ENCODE results near the gene OR2T35.
"Not testable (repeated sequence)": the region's sequence is repeated elsewhere in the genome, so short reads cannot be mapped to it uniquely, and the experiment has no call there.

The OR2T35 gene

DNA sequence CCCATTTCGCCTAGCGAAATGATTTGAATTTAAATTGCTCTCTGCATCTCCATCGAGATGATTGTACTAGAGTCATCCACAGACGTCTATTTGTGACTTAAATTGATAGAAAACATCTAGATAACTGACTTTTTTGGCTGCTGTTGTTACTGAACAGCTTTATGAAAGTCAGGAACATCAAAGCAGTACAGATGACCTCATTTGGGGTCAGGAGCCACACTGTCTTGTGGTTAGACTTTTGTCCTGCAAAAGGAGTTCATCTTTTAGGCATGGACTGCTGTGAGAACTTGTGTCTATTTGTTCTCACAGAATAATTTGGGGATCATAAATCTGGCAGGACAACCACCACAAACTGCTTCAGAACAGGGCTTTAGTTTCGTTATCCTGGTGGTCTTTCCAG, 5.4 kb downstream of the OR2T35 start:
- not testable (repeated sequence) for H3K9me3 ChIP-seq (ENCODE audit: control insufficient read depth, insufficient read depth, low read length); H3K9ac ChIP-seq (ENCODE audit: low read depth, low read length); H3K4me1 ChIP-seq (ENCODE audit: insufficient read depth, low read length); H3K36me3 ChIP-seq (ENCODE audit: insufficient read depth, low read length)

DNA sequence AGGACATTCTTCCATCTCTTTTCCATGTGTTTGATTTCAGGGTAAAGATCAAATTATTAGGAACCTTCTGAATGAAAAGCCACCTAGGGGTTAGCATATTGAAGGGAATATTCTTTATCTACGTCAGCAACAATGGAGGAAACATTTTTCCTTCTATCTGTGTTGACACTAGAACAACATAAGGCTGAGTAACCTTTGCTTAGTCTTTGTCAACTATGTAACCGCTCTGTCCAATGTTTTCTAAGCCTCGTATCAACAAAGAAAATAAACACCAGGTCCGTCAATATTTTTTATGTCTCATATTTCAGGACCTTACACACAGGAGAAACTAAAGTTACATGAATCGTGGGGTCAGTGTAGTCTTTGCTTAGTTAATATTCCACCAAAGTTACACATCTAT, 8.5 kb downstream of the OR2T35 start:
- not testable (repeated sequence) for H3K4me1 ChIP-seq (ENCODE audit: insufficient read depth, low read length); H3K9ac ChIP-seq (ENCODE audit: low read depth, low read length); H3K36me3 ChIP-seq (ENCODE audit: insufficient read depth, low read length); H3K9me3 ChIP-seq (ENCODE audit: control insufficient read depth, insufficient read depth, low read length)

DNA sequence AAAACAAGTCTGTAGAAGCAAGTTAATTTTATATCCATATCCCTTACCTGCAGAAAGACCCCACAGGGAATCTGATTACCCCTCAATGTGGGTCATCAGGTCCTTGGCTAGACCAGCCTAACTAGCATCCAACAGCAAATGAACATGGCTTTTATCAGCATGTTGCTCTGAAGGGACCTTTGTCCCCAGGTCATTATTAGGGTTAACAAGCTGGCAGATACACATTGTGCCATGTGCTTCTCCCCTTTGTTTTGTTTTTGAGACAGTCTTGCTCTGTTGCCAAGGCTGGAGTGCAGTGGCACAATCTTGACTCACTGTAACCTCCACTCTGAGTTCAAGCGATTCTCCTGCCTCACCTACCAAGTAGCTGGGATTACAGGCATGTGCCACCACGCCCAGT, 10.1 kb downstream of the OR2T35 start, which contains the start of gene OR2T11:
Gene OR2T11, minus strand, starts transcription at position 101 of the 400 bp plus-strand sequence. CDS start 7,963 bp downstream, outside the sequence.
- not testable (repeated sequence) for H3K9ac ChIP-seq (ENCODE audit: low read depth, low read length); H3K9me3 ChIP-seq (ENCODE audit: control insufficient read depth, insufficient read depth, low read length); H3K36me3 ChIP-seq (ENCODE audit: insufficient read depth, low read length); H3K4me1 ChIP-seq (ENCODE audit: insufficient read depth, low read length)

DNA sequence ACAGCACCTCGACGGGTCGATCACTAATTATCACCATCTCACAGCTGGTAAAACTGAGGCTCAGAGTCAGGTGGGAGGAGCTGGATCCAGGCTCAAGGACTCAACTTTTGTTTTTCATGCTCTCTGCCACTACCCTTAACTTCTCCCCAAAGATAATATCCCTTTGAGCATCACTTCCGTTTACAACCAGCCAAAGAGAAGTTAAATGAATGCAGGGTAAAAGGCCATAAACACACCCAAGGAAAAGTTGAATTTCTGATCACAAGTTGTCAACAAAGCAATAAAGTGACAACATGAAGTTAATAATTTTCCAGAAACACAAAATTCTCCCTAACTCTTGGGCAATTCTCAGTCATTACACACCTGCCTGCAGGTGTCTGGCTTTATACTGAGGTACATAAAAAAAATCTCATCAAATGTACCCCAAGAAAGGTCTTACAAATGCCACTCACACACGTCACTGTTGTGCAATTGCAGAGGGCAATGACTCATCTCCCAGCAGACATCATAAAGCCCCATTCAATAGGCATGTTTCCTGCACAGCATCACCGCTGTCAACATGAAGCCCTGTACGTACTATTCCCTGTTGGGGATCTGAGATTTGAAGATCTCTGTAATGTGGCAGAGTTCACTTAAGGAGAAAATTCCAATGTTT, 13.6 kb downstream of the OR2T35 start:
- Histone ChIP-seq H3K4me1 (ENCODE audit: insufficient read depth, low read length) (no peaks in the 10 kb centered on the region), H3K9me3 (ENCODE audit: control insufficient read depth, insufficient read depth, low read length) (no peaks in the 10 kb centered on the region), H3K36me3 (ENCODE audit: insufficient read depth, low read length) (no peaks in the 10 kb centered on the region)

DNA sequence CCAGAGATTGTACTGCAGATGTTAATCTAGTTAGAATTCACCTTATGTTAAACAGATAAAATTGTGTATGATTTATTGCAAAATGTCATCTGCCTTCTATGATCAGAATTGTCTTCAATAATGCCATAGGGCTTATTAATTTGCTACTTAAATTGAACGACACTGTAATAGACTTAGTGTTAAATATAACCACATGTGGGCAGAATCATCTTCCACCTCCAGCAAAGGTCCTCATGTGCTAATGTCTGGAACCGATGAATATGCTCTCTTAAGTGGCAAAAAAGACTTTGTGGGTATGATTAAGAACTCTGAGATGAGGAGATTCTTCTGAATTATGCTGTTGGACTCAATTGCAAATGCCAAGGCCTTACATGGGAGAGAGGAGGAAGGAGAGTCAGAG, 14.5 kb downstream of the OR2T35 start:
- Histone ChIP-seq H3K4me1 (ENCODE audit: insufficient read depth, low read length) (no peaks in the 10 kb centered on the region), H3K36me3 (ENCODE audit: insufficient read depth, low read length) (no peaks in the 10 kb centered on the region), H3K9me3 (ENCODE audit: control insufficient read depth, insufficient read depth, low read length) (no peaks in the 10 kb centered on the region), H3K9ac (ENCODE audit: low read depth, low read length) (no peak overlapping the region)

More for the DNA sequence above, 13.6 kb downstream of the OR2T35 start:
- H3K9ac ChIP-seq (ENCODE audit: low read depth, low read length): no peak overlapping the region

DNA sequence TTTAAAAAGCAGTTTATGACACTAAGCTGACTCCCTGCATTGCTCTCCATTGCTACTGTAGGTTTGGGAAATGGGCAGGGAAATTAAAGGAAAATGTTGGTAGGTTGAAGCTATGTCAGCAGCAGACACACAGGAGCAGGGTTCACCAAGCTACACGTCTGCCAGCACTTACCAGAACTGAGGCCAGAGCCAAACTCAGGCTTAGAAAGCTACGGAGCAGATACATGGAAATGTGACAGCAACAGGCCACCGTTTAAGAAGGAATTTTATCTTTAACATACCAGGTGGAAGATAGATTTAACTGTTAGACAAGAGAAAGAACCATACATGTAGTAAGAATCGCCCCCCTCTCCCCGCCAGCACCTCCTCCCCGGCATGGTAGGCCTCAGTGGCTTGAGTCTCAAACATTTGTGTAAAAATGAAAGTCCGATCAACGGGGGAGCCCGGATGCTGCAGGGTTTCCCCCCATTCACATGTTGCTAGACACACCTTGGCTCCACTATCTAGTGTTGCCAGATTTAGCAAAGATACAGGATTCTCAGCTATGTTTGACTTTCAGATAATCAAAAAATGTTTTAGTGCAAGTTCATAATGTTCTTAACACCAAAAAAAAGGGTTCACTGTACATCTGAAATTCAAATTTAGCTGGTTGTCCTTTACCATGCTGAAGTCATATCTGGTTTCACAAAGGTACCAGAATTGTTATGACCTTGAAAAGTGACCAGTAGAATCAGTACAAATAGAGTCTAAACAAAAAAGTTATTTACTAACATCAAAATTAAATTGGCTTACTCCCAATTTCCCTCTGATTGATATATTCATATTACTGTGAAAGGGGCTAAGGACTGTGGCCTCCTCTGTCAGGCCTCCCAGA, 16.9 kb downstream of the OR2T35 start:
- no peaks in the 10 kb centered on the region for H3K9me3 ChIP-seq (ENCODE audit: control insufficient read depth, insufficient read depth, low read length)
- H3K36me3 ChIP-seq (ENCODE audit: insufficient read depth, low read length): no peaks in the 10 kb centered on the region
- H3K4me1 ChIP-seq (ENCODE audit: insufficient read depth, low read length): no peaks in the 10 kb centered on the region
- no peak overlapping the region for H3K9ac ChIP-seq (ENCODE audit: low read depth, low read length)

DNA sequence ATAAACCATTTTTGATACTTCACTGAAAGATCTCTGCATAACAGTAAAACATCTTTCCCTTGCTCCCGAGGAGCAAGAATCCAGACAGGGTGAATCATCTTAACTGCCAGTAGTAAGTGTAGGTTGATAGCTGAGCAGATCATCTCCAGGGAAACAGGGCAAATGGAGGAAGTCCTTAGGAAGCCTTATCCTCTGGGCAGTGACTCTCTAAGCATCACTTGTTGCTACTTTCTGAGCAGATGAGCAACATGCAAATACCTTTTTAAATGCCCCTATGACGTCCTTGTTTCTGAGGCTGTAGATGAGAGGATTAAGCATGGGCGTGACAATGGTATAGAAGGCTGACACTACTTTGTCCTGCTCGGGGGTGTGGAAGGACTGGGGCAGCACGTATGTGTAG, 19.1 kb downstream of the OR2T35 start:
- Histone ChIP-seq H3K9me3 (ENCODE audit: control insufficient read depth, insufficient read depth, low read length) (no peaks in the 10 kb centered on the region), H3K36me3 (ENCODE audit: insufficient read depth, low read length) (no peaks in the 10 kb centered on the region), H3K9ac (ENCODE audit: low read depth, low read length) (no peak overlapping the region), H3K4me1 (ENCODE audit: insufficient read depth, low read length) (no peaks in the 10 kb centered on the region)

DNA sequence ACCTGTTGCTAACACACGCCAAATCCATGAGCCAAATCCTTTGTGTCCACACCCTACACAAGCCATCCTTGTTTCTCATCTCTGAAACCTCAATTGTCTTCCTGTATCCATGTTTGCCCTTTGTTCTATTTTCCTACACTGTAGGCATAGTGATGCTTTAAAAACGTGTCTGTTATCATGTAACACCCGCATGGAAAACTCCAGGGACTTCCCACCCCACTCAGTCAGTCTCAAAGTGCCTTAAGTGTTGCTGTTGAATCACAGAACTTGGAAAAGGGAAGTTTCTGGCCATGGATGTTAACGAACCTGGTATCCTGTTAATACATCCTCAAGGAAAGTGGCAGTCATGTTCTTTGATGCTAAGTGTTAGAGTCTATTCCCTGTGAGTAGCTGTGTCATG, 19.9 kb downstream of the OR2T35 start:
- Histone ChIP-seq H3K36me3 (ENCODE audit: insufficient read depth, low read length) (no peaks in the 10 kb centered on the region), H3K4me1 (ENCODE audit: insufficient read depth, low read length) (no peaks in the 10 kb centered on the region), H3K9ac (ENCODE audit: low read depth, low read length) (no peak overlapping the region), H3K9me3 (ENCODE audit: control insufficient read depth, insufficient read depth, low read length) (no peaks in the 10 kb centered on the region)

DNA sequence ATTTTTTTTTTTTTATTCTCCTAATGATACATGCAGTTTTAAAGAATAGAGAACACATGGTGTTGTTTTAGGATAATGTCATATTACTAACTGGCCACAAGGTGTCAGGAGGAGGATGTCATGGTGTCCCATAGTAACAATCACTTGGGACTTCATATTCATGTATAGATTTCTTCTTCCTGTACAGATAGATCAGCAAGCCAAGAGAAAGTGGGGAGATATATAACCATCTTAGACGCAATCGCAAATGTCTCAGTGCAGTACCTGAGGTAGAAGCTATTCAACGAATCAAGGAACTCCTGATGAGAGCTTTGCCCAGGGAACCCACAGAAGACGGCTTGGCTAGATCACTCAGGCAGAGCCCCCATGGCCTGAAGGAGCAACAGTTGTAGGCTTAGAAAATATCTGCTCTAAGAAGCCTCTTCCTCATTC, 22.5 kb downstream of the OR2T35 start:
- Histone ChIP-seq H3K9ac (ENCODE audit: low read depth, low read length) (no peak overlapping the region), H3K36me3 (ENCODE audit: insufficient read depth, low read length) (no peaks in the 10 kb centered on the region), H3K9me3 (ENCODE audit: control insufficient read depth, insufficient read depth, low read length) (no peaks in the 10 kb centered on the region), H3K4me1 (ENCODE audit: insufficient read depth, low read length) (no peaks in the 10 kb centered on the region)

DNA sequence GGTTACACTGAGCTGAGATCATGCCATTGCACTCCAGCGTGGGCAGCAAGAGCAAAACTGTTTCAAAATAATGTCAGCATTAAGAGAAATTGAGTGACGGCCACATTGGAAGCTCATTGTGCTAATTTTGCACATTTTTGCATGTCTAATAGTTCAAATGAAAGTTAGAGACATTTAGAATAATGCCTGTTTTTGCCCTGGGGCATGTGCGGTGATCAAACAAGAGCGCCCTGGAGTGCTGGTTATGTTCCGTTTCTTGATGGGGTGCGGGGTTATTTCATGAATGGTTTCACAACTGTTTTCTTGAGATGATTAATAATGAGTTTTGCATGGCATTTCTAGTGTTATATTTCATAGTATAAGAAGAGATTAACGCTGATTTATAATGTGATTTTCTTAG, 23.3 kb downstream of the OR2T35 start:
- Histone ChIP-seq H3K9ac (ENCODE audit: low read depth, low read length) (no peak overlapping the region), H3K4me1 (ENCODE audit: insufficient read depth, low read length) (no peaks in the 10 kb centered on the region), H3K36me3 (ENCODE audit: insufficient read depth, low read length) (no peaks in the 10 kb centered on the region), H3K9me3 (ENCODE audit: control insufficient read depth, insufficient read depth, low read length) (no peaks in the 10 kb centered on the region)

DNA sequence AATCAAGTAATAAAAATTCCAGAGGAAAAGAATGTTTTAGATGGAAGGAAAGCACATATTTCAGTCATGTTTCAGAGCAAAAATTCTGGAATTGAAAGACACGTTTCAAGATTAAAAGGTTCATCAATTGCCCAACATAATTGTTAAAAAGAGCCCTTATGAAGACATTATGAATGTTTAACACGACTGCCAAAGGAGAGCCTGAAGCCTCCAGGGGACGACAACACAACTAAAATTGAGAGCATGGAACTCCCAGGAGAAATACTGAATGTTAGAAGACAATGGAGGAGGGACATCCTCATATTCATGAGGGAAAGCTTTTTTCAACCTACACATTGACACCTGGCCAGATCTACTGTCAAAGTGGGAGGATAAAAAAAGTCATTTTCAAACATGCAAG, 26.2 kb downstream of the OR2T35 start:
- Histone ChIP-seq H3K9me3 (ENCODE audit: control insufficient read depth, insufficient read depth, low read length) (no peaks in the 10 kb centered on the region; the same call in 1 of the 2 replicates), H3K9ac (ENCODE audit: low read depth, low read length) (no peak overlapping the region), H3K36me3 (ENCODE audit: insufficient read depth, low read length) (no peaks in the 10 kb centered on the region), H3K4me1 (ENCODE audit: insufficient read depth, low read length) (no peaks in the 10 kb centered on the region)

DNA sequence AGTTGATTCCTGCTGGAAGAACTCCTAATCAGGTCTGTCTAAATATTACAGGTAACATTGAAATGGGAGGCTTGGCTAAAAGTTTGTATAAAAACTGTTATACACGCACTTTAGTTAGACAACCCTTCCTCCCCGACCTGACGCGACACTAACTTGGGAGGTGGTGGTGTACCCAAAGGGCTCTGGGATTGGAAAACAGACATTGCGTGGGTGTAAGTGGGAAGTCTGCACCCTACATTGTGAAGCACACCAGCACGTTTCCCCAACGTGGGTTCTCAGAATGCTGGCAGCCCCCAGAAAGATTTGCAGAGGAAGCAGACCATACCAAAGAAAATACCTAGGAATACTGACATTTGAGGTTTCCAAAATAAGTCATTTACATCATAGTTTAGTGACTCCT, 27.0 kb downstream of the OR2T35 start:
- no peak overlapping the region for H3K9ac ChIP-seq (ENCODE audit: low read depth, low read length)
- no peaks in the 10 kb centered on the region for H3K4me1 ChIP-seq (ENCODE audit: insufficient read depth, low read length)
- no peaks in the 10 kb centered on the region; the same call in 1 of the 2 replicates for H3K9me3 ChIP-seq (ENCODE audit: control insufficient read depth, insufficient read depth, low read length)
- no peaks in the 10 kb centered on the region for H3K36me3 ChIP-seq (ENCODE audit: insufficient read depth, low read length)

DNA sequence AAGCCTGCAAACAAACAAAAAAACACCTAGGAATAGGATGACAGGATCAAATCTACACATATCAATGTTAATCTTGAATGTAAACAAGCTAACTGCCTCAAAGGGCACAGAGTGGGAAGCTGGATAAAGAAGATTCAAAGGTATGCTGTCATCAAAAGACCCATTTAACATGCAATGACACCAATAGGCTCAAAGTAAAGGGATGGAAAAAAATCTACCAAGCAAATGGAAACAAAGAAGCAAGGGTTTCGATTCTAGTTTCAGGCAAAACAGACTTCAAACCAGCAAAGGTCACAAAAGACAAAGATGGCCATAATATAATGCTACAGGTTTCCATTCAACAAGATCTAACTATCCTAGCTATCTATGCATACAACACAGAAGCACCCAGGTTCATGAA, 31.3 kb downstream of the OR2T35 start:
- Histone ChIP-seq H3K9ac (ENCODE audit: low read depth, low read length) (no peak overlapping the region), H3K9me3 (ENCODE audit: control insufficient read depth, insufficient read depth, low read length) (no peaks in the 10 kb centered on the region; the same call in 1 of the 2 replicates), H3K4me1 (ENCODE audit: insufficient read depth, low read length) (no peaks in the 10 kb centered on the region), H3K36me3 (ENCODE audit: insufficient read depth, low read length) (no peaks in the 10 kb centered on the region)

DNA sequence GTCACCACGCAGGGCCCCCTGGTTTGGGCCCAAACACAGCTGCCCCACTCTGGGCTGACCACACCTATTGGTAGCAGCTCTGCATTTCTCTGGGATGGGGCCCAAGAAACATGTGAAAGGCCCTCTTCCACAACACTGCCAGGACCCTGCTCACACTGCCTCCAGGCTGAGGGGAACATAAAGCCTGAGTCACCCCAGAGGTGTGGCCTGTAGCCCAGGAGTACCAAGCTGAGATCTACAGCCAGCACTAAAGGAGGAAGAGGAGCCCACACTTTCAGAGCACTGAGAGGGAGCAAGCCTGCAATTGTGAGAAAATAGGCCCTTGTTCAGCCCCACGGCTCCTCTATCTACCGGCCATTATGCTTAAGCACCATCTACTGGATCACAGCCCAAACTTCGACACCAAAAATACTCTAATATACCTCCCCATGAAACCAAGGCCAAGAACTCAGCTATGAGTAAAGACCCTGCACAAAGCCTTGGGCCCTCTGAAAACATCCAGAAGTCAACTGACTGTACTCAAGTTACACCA, 33.1 kb downstream of the OR2T35 start:
- Histone ChIP-seq H3K36me3 (ENCODE audit: insufficient read depth, low read length) (no peaks in the 10 kb centered on the region), H3K9me3 (ENCODE audit: control insufficient read depth, insufficient read depth, low read length) (no peaks in the 10 kb centered on the region; the same call in 1 of the 2 replicates), H3K4me1 (ENCODE audit: insufficient read depth, low read length) (no peaks in the 10 kb centered on the region), H3K9ac (ENCODE audit: low read depth, low read length) (no peak overlapping the region)

DNA sequence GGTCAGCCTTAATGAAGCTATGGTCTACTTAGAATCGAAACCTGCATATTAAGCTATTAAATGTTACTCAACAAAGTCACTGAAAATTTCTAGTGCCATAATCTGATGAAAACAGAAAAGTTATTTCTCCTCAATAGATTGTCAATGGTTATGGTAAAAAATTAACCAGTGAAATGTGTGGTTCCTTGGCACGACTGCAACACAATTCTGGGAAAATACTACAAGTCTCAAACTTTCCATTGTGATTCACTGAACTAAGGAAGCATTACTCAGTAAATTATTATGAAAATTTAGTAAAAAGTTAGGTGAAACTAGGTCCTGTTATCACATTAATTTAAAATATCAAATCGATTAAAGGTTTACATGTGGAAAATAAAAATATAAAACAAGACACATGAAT, 34.8 kb downstream of the OR2T35 start:
- Histone ChIP-seq H3K9me3 (ENCODE audit: control insufficient read depth, insufficient read depth, low read length) (no peaks in the 10 kb centered on the region), H3K36me3 (ENCODE audit: insufficient read depth, low read length) (no peaks in the 10 kb centered on the region), H3K9ac (ENCODE audit: low read depth, low read length) (no peak overlapping the region), H3K4me1 (ENCODE audit: insufficient read depth, low read length) (no peaks in the 10 kb centered on the region)

Measured in ES-I3 (cell line).